ENCODE measurements around the gene PRKAR2B.

PRKAR2B gene

DNA sequence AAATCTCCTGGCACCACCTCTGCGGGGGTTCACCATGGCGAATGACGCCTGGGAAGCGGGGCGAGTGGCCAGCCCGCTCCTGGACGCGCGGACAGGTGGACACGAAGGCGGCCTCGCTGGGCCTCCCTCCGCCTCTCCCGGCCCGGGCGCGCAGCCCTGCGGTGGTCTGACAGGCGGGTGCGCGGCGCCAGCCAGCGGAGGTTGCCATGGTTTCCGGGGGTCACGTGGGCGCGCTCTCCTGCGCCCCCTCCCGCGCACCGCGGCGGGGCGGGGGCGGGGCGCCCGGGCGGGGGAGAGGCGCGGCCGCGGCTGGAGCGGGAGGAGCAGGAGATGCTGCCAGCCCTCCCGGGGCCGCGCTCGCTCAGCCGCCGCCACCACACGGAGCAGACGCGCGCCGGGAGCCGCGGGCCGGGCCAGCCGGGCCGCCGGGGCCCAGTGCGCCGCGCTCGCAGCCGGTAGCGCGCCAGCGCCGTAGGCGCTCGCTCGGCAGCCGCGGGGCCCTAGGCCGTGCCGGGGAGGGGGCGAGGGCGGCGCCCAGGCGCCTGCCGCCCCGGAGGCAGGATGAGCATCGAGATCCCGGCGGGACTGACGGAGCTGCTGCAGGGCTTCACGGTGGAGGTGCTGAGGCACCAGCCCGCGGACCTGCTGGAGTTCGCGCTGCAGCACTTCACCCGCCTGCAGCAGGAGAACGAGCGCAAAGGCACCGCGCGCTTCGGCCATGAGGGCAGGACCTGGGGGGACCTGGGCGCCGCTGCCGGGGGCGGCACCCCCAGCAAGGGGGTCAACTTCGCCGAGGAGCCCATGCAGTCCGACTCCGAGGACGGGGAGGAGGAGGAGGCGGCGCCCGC is at the start of gene PRKAR2B:
Gene PRKAR2B (plus strand): TSS at position 359 of the 848 bp plus-strand sequence. CDS start 203 bp downstream, at position 562.
- DNase-seq (ENCODE audit: low spot score): peak; percentile 84

DNA sequence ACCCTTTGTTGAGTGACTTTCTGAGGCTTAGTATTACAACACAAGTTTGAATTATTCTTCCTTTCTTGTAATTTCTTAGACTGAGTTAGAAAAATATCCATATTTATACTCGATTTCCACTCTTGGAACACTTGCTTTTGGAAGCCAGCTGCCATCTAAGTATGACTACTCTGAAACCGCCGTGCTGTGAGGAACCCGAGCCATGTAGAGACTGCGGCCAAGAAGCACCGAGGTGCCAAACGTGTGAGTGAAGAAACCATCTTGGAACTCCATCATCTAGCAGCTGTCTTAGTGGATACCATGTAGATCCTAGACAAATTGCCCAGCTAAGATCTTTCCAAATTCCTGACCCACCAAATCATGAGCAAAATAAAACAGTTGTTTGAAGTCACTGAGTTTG is 49.7 kb upstream of the PRKAR2B start:
- no peak for DNase-seq (ENCODE audit: low spot score)

DNA sequence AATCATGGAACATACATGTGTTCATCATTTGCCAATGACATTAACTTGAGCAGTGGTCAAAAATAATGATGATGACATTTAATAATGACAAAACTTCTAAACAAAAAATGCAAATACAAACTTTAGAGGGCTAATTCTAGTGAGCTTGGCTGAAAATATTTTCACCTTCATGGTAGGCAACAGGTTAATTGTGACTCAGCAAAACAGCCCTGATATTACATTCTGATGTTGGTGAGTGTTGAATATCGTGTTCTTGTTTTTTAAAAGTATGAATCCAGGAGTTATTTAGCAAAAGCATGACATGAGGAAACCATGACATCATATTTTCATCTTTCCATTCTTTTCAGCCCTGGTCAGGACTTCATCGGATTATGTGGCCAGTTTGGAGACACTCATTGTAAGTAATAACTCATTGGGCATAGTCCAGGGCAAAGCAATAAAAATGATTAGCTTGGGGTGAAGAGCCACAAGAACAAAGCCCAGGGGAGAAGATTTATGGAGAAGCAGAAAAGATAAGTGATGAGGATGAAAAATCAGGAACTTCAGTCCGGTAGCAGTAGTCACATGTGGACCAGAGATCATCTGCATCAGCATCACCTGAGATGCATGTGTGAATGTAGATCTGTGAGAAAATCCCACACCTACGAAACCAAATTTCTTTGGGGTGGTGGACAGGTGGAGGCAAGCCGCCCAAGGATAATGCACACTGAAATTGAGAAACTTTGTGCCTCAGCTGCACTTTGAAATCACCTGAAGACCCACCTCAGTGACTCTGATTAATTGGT is 46.8 kb upstream of the PRKAR2B start:
- DNase-seq (ENCODE audit: low spot score): no peak

DNA sequence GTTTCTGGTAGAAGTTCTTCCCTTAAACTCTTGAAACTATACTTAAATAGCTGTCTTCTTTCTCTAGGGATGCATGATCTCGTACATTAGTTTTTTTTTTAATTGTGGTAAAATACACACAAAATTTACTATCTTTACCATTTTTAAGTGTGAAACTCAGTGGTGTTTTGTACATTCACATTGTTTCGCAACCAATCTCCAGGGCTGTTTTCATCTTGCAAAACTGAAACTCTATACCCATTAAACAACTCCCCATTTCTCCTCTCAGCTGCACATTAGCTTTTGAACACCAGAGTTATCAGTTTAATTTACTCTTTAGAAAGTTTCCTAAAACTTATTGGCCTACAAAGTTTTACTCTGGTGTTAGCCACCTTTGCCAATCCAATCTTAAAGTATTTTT is 45.5 kb upstream of the PRKAR2B start:
- DNase-seq (ENCODE audit: low spot score): no peak

DNA sequence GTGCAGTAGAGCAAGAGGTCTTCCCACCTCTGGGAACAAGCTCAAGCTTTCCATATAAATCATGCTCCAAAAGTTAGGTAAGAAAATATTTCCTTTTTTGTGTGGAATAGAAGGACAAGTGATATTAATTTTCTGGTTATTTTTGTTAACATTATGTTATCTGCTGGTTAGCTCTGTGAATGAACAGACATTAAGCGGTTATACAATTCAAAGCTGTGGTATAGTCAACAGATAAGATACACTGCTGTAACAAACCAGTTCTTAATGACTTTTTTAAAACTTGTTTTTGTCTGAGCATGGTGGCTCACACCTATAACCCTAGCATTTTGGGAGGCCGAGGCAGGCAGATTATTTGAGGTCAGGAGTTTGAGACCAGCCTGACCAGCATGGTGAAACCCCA is 43.0 kb upstream of the PRKAR2B start:
- DNase-seq (ENCODE audit: low spot score): no peak

DNA sequence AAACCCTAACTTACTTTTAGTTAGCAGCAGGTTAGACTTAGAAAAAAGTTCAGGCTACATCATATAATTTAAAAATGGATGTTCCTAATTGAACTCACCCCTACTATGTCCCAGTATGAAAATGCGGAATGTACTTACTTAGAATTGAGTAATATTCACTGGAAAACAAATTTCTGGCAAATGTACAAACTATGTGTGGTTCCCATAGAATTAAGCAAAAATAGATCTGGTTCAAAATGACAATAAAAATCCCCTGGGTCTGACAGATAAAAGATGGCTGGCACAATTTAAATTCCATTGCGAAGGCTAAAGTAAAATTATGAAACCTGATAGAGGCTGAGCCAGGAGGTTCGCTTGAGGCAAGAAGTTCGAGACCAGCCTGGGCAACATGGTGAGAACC is 42.4 kb upstream of the PRKAR2B start:
- no peak for DNase-seq (ENCODE audit: low spot score)

DNA sequence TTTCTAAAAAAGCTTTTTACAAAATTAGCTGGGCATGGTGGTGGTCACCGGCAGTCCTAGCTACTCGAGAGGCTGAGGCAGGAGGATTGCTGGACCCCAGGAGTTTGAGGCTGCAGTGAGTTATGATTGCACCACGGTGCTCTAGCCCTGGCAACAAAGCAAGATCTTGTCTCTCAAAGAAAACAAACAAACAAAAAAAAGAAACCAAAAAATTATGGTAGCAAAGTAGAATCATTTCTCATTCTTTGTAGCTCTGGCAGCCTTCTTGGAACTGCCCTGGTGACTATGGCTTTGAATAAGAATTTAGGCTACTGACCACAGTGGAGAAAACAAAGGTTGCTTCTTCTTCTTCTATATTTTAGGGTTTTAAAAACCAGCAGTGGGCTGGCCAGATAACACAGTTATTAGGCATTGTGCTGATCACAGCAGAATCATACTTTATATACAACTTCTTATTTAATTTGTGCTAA is 41.9 kb upstream of the PRKAR2B start:
- DNase-seq (ENCODE audit: low spot score): no peak

DNA sequence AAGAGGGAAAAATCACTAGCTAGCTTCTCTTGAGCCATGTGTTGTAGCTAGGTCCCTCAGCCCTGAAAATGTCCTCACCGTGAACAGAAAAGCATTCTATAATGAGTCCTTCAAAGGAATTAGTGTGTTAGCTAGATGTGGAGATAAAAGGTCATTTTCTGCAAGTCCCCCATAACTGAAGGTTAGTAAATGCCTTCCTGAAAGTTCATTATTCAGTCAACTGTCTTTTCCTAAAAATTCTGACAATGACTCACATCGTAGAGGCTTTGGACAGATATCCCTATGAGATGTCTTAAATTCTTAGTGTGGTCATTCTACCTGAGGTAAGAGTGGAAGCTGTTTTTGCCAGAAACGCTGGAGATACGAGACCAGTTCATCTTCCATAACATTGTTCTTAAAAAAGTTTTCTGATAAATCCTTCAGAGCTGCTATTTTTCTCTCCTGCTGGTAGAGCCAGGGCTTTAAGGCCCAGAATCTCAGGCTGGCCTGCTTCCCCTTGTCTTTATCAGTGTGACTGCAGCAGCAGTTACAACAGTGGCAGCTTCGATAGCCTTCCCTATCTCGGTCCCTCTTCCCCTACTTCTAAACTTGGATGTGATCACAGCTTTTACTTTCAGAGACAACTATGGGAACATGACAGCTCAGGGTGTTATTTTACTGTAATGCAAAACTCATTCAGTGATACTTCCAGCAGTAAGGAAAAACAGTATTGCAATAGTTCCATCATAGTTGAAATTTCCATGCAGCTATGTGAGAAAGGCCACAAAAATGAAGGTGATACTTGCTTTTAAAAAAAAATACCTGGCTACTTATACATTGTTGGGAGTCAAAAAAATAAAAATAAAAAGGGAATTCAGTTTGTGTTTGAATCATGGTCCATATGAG is 37.3 kb upstream of the PRKAR2B start:
- DNase-seq (ENCODE audit: low spot score): no peak

DNA sequence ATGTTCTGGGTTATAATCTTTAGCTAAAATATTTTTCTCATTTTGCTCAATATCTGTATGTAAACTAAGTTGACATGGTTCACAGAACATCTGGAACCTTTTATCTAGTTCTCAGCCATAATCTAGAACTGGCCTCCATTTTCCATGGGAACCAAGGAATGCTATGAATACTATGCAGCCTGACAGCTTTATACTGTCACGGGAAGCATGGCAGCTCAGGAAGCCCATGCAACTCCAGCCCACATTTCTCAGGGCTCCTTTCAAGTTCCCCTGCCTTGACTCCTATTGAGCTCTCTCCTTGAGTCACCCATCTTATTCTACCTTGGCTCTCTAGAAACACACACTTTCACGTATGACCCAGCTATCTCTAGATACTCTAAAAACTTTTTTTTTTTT is 36.6 kb upstream of the PRKAR2B start:
- no peak for DNase-seq (ENCODE audit: low spot score)

DNA sequence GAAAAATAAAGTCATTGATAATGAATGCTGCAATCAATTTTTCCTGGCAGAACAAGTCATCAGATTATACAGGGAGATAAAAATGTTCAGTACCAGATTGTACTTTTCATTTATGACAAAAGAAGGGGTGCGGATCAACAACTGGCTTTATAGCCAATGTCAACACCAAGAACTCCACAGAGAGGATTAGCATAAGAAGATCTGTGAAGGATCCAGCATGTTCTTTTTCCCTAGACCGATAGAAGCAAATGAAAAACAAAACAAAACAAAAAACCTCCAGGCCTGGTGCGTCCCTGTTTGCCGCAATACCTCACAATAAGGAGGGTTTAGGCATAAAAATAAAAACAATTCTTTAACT is 34.7 kb upstream of the PRKAR2B start:
- DNase-seq (ENCODE audit: low spot score): no peak

DNA sequence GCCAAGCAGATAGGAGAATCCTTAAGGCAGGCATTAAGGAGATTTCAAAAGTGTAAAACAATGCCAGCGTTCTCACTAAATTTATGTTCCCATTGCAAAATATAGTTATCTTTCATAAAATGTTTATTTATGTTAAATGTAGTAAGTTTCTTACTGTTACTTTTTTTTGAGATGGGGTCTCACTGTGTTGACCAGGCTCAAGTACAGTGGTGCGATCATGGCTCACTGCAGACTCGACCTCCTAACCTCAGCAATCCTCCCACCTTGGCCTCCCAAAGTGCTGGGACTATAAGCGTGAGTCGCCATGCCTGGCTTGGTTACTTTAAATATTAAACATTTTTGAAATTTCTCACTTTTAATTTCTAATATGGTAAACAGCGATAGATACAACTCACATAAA is 31.8 kb upstream of the PRKAR2B start:
- DNase-seq (ENCODE audit: low spot score): no peak

DNA sequence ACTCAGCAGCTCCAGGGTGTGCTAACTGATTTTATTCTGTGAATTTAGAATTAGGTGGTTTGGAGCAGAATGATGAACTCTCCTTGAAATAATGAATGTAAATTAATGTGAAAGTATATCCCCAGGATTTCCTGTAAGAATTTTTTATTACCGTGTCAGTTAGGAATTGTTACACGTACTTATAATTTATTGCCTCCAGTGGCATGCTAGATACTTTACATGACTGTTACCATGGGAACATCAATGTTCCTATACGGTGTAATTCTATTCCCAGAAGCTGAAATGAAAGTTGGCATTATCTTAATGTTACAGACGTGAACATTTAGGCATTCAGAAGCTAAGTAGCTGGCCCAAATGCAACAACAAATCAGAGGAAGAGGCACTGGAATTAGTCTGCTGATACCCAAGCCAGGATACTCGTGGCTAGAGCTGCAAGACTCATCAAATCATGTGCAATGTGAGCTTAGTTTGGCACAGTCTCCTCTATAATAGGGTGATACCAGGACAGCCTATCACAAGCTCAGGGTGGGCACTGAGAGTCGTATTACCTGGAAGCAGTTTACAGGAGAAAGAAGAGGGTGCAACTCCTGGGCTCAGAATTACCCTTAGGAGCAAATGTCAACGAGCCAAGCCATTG is 30.0 kb upstream of the PRKAR2B start:
- no peak for DNase-seq (ENCODE audit: low spot score)

DNA sequence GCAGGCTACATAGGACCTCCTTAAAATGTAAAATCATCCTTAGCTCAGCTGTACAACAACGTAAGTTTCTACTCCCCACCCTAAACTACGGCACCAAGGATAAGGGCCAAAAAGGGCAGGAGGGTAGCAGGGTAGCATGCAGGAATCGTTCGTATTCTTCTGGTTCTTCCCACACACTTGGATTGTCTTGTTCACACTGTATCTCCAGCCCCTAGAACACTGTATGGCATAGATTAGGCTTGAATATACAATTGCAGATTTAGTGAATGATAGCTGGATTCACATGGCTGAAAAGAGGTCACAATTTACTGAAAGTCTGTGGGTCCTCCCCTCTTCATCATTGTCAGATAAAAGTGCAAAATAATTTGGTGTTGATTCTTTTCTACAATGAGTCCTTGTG is 28.2 kb upstream of the PRKAR2B start:
- DNase-seq (ENCODE audit: low spot score): peak; percentile 13

DNA sequence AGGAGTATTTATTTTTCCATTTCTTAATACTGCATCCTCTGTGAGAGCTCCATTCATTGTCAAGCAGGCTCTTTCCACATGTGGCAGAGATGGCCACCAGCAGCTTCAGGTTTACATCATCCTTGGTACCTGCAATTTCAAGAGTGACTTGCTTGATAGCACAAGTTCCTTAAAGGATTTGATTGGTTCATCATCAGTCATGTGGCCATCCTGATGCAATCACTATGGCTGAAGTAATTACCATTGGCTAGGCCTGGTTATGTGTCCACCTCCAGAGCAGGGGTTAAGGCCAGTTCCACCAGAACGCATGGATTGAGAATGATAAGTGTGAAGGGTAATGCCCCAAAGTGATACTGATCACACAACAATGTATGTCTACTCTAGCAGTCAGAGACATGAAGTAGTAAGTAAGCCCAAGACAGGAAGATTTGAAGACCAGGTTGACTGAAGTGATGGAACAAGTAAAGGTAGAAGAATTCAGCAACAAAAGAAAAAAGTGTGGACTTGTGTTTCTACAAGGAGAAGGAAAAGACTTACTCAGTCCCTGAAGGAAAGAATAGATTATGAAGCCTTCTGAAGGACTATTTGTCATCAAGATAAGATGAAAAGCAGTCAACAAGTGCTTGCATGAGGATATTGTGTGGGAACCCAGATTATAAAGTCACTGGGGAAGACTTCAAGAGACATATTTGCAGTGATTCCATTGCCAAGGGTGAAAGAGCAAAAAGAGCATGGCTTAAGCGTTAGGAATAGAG is 26.4 kb upstream of the PRKAR2B start:
- no peak for DNase-seq (ENCODE audit: low spot score)

DNA sequence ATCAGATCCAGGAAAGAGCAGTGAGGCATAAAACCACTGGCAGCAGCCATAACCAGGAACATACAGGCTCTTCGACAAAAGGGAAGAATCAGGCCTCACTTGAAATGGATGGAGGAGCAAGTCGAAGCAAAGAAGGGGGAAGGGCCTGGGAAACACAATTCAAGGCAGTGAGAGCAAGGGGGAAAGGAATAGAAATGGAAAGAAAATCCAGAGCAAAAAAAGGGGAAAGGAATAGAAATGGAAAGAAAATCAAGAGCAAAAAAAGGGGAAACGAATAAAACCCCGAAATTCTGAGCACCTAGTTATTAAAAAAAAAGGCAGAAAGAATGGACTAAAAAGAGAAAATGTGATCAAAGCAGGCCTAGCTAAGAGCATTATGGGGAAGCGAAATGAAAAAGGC is 24.1 kb upstream of the PRKAR2B start:
- no peak for DNase-seq (ENCODE audit: low spot score)

DNA sequence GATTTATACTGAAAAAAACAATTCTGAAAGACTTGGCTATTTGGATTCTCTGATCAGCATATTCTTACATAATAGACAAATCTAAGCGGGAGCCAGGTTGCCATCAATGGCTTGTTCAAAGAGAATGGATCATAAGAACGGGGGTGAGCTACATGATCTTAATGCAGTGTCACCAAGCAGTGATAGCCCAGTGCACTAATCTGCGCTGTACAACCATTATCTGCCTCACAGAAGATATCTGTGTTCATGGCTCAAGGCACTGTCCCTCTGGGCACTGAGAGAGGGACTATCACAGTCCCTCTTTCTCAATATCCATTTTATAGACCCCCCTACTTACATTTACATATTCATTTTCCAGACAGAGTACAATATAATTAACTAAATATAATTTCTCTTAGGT is 22.9 kb upstream of the PRKAR2B start:
- DNase-seq (ENCODE audit: low spot score): no peak

DNA sequence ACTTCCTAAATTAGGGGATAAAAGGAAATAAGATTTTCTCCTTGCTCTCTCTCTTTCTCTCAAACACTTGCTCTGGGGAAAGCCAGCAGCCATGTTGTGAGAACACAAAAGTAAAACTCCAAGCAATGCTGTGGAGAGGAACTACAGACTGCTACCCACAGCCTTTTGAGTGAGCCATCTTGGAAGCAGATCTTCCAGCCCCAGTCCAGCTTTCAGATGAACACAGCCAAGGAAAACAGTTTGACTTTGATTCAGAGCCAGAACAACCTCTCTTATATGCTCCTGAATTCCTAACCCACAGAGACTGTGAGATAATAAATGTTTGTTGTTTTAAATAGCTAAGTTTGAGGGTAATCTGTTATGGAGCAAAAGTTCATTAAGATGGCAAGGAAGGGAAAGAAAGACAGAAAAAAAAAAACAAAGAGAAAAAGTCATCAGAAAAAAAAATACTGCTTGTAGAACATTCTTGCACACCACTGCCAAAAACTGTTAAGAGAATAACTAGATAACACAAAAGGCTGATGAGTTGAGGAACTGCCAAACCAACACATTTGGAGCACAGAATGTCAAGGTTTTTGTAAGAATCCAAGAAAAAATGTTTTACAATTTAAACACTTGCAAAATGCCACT is 20.9 kb upstream of the PRKAR2B start:
- no peak for DNase-seq (ENCODE audit: low spot score)

DNA sequence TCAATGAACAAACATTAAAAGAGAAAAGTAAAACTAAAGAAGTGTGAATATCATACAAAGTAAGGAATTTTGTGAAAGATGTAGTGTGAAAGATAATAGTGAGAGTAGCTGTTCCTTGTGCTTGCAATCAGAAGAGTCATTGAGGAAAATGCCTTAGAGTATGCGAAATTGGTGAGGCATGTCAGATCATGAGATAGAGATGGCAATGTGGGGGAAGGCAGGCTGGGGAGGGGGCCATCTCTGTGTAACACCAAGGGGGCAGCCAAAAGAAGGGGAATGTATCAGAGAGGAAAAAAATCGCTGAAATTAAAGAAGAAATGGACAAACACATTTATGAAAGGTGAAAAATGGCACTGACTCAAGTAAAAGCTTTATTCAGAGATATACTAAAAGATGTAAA is 19.6 kb upstream of the PRKAR2B start:
- DNase-seq (ENCODE audit: low spot score): no peak

DNA sequence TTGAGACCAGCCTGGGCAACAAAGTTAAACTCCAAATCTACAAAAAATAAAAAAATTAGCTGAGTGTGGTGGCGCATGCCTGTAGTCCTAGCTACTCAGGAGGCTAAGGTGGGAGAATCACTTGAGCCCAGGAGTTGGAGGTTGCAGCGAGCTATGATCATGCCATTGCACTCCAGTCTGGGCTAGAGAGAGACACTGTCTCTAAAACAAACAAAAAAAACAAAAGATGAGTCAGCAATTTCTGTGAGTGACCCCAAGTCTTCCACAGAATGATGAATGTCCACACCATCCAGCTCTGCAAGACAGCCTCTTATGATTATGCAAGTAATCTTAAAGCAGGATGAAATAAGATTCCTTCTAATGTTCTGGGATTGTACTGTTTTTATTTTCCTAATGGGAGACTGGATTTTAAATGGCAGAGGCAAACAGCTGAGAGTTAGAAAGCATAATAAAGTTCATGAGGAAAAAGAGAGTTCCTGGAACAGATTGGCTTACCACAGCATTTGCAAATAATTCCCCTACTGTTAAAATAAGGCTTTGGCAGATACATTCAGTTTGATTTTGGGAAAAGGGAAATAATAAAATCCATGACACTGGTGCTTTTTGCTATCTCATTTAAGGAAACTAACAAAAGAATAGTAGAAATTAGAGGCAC is 18.9 kb upstream of the PRKAR2B start:
- DNase-seq (ENCODE audit: low spot score): no peak

DNA sequence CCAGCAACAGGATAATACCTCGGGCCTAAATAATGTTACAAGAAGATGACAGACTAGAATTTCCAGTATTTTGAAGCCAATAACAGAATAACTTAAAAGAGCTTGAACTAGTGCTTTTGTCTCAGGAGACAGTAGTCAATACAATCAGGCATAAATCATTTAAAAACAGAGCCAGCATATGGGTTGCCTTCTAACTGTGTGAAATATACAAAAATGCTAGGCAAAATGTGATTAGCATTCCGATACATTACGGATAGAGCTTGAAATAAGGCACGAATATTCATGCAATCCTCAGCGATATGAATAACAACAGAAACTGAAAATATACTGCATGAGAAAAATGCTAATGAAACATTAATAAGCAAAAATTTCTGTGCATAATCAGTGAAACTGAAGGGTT is 18.3 kb upstream of the PRKAR2B start:
- no peak for DNase-seq (ENCODE audit: low spot score)

Data from COLO829 (cell line).